ENCODE measurements around the gene SNX15. TPM values are rescaled to one million over a fixed set of nuclear protein-coding genes. Genes with fewer than 3 reads are reported as not detected.

The SNX15 gene
- total RNA-seq, 3 donors from 2014 or later (not counting 1 experiment from before 2014, with no cell fraction given), result 16.9 to 28.1 (median 27.1) TPM

GRCh38 chr11:65008016-65008415, 19.2 kb upstream of the SNX15 start:
- peaks cover 3% of the 10 kb centered on the region for H3K4me1 ChIP-seq (ENCODE audit: control insufficient read depth, insufficient read depth, low read length)
- no peak for DNase-seq
- no peak overlapping the region for H3K27ac ChIP-seq (ENCODE audit: low read length)
- H3K27ac Mint-ChIP-seq, result no peak overlapping the region
- no peaks in the 10 kb centered on the region for H3K9me3 Mint-ChIP-seq
- H3K27me3 ChIP-seq (ENCODE audit: control insufficient read depth, insufficient read depth, low read length), result no peaks in the 10 kb centered on the region
- H3K27me3 Mint-ChIP-seq (ENCODE audit: low read depth in 2 of 2), result no peaks in the 10 kb centered on the region
- peaks cover 3% of the 10 kb centered on the region in 2 donors for H3K4me1 Mint-ChIP-seq
- H3K4me3 ChIP-seq (ENCODE audit: low read length), result no peak overlapping the region
- no peak overlapping the region for H3K4me3 Mint-ChIP-seq
- no peaks in the 10 kb centered on the region for H3K9me3 ChIP-seq (ENCODE audit: control insufficient read depth, insufficient read depth, low read length)
- WGBS (ENCODE audit: insufficient coverage), result 83% methylated on average over 5 of the region's 7 CpGs
- H3K36me3 ChIP-seq (ENCODE audit: control insufficient read depth, insufficient read depth, low read length), result no peaks in the 10 kb centered on the region
- no peak for ATAC-seq
- H3K36me3 Mint-ChIP-seq, result no peaks in the 10 kb centered on the region
- TF ChIP-seq CTCF (IDR thresholded peaks at IDR 0.05), result no peak
- intact Hi-C loops (cut with micrococcal nuclease), result no loop called here

- DNase-seq (no peak), ATAC-seq (no peak)
- Histone ChIP-seq H3K4me1 (ENCODE audit: control insufficient read depth, insufficient read depth, low read length) (peaks cover 11% of the 10 kb centered on the region), H3K4me3 (ENCODE audit: low read length) (no peak overlapping the region), H3K36me3 (ENCODE audit: control insufficient read depth, insufficient read depth, low read length) (no peaks in the 10 kb centered on the region), H3K27ac (ENCODE audit: low read length) (no peak overlapping the region), H3K9me3 (ENCODE audit: control insufficient read depth, insufficient read depth, low read length) (no peaks in the 10 kb centered on the region), H3K27me3 (ENCODE audit: control insufficient read depth, insufficient read depth, low read length) (no peaks in the 10 kb centered on the region)
- Mint-ChIP-seq H3K9me3 (no peaks in the 10 kb centered on the region), H3K27ac (no peak overlapping the region), H3K4me1 (peaks cover 10 to 12% of the 10 kb centered on the region in 2 donors), H3K4me3 (no peak overlapping the region), H3K27me3 (ENCODE audit: low read depth in 2 of 2) (no peaks in the 10 kb centered on the region), H3K36me3 (no peaks in the 10 kb centered on the region)
- 80% methylated on average over 1 of the region's 2 CpGs for WGBS (ENCODE audit: insufficient coverage)
- intact Hi-C loops (cut with micrococcal nuclease), result no loop called here
- TF ChIP-seq CTCF (IDR thresholded peaks at IDR 0.05), result no peak
Measured at GRCh38 chr11:65008873-65009272, 18.4 kb upstream of the SNX15 start.

- H3K27me3 Mint-ChIP-seq (ENCODE audit: low read depth in 2 of 2), result no peaks in the 10 kb centered on the region
- no peaks in the 10 kb centered on the region for H3K9me3 ChIP-seq (ENCODE audit: control insufficient read depth, insufficient read depth, low read length)
- no peaks in the 10 kb centered on the region for H3K27me3 ChIP-seq (ENCODE audit: control insufficient read depth, insufficient read depth, low read length)
- no peaks in the 10 kb centered on the region for H3K36me3 Mint-ChIP-seq
- peaks cover 21 to 29% of the 10 kb centered on the region in 2 donors for H3K4me1 Mint-ChIP-seq
- ATAC-seq (peak; percentile 83 to 94 (median 87)), DNase-seq (peak; percentile 90 to 95)
- no peak for TF ChIP-seq CTCF (IDR thresholded peaks at IDR 0.05)
- H3K27ac ChIP-seq (ENCODE audit: low read length), result peak overlapping the region; percentile 100
- intact Hi-C loops (cut with micrococcal nuclease), result loop anchor here (1.0 to 5.0 kb wide), 4 partner anchors 14 to 166 kb away; partner anchors contain the start of genes SNX15 and ZNHIT2
- no peaks in the 10 kb centered on the region for H3K9me3 Mint-ChIP-seq
- peaks cover under 1% of the 10 kb centered on the region for H3K36me3 ChIP-seq (ENCODE audit: control insufficient read depth, insufficient read depth, low read length)
- peak overlapping the region; percentile 95 to 96 for H3K27ac Mint-ChIP-seq
- H3K4me3 ChIP-seq (ENCODE audit: low read length), result peak overlapping the region; percentile 93
- peak overlapping the region; percentile 95 for H3K4me3 Mint-ChIP-seq
- peaks cover 26% of the 10 kb centered on the region for H3K4me1 ChIP-seq (ENCODE audit: control insufficient read depth, insufficient read depth, low read length)
- WGBS (ENCODE audit: insufficient coverage), result 18% methylated on average over 22 of the region's 22 CpGs
Measured at GRCh38 chr11:65013130-65013887, 13.9 kb upstream of the SNX15 start.

Data from natural killer cell (primary cell).